H1 (cell line): ENCODE results near the gene NEB. TPM values are rescaled to one million over a fixed set of nuclear protein-coding genes. Genes with fewer than 3 reads are reported as not detected.

ENCODE experiments used
- CTCF ChIA-PET: fragments of 300-600 bp; sonication (Branson Sonifier 250); formaldehyde crosslinking; loops from one replicate; lab custom pipeline; 2021; ENCODE audit not compliant: partially characterized antibody; lab: Charles Lee
- POLR2A ChIA-PET: fragments of 300-600 bp; sonication (Branson Sonifier 250); formaldehyde crosslinking; loops from one replicate; lab custom pipeline; 2021; ENCODE audit warnings: inconsistent platforms; ENCODE audit not compliant: partially characterized antibody; lab: Charles Lee
- DNase-seq, 2 experiments: peaks; one replicate each; pipeline versions ENCODE4 v3.0.0 to v3.0.0-alpha.2; 2010 to 2022; ENCODE audit warnings: low spot score in 2 of 2, low read depth in 1 of 2, mixed read lengths in 1 of 2
- FAIRE-seq: peaks from 2 replicates; lab custom pipeline; 2011; peaks lifted over from hg19 to GRCh38; lab: Jason Lieb, UNC
- H2AFZ ChIP-seq: 2 replicates; pipeline ENCODE4 v1.8.1; 2012; ENCODE audit warnings: low read length, inconsistent platforms
- H2AK5ac ChIP-seq: 2 replicates; pipeline ENCODE4 v1.6.1; 2013; ENCODE audit warnings: low read depth, low read length
- H2BK120ac ChIP-seq: replicated peaks from 2 replicates; pipeline ENCODE3; 2013; ENCODE audit warnings: low read depth, low read length, inconsistent platforms
- H2BK12ac ChIP-seq: 2 replicates; pipeline ENCODE4 v1.6.1; 2013; ENCODE audit warnings: low read depth, low read length
- H2BK15ac ChIP-seq: 2 replicates; pipeline ENCODE4 v1.6.1; 2013; ENCODE audit warnings: low read length
- H2BK20ac ChIP-seq: 2 replicates; pipeline ENCODE4 v1.6.1; 2013; ENCODE audit warnings: low read length
- H2BK5ac ChIP-seq: 2 replicates; pipeline ENCODE4 v1.6.1; 2013; ENCODE audit warnings: low read depth, low read length
- H3K14ac ChIP-seq: 2 replicates; pipeline ENCODE4 v1.6.1; 2013; ENCODE audit warnings: inconsistent platforms; ENCODE audit not compliant: insufficient read length
- H3K18ac ChIP-seq: 2 replicates; pipeline ENCODE4 v1.6.1; 2013; ENCODE audit warnings: low read length; ENCODE audit errors: extremely low read depth
- H3K23ac ChIP-seq: 2 replicates; pipeline ENCODE4 v1.6.1; 2013; ENCODE audit warnings: inconsistent platforms; ENCODE audit not compliant: insufficient read length
- H3K23me2 ChIP-seq: 2 replicates; pipeline ENCODE4 v1.6.1; 2013; ENCODE audit warnings: low read depth, low read length
- H3K27ac ChIP-seq: 2 replicates; pipeline ENCODE4 v1.6.1; 2011; ENCODE audit warnings: low read depth, low read length, inconsistent platforms
- H3K27me3 ChIP-seq, 4 experiments: replicated peaks in 1 of 4; 1 replicate in 1 of 4; 2 replicates in 3 of 4; pipeline versions ENCODE4 v1.6.1 to v1.8.1; 2011 to 2013; ENCODE audit warnings: low read length in 3 of 4, mild to moderate bottlenecking in 3 of 4, inconsistent platforms in 2 of 4, mixed read lengths in 2 of 4, moderate library complexity in 1 of 4; ENCODE audit not compliant: control insufficient read depth in 3 of 4, insufficient read depth in 3 of 4; ENCODE audit errors: extremely low read depth in 1 of 4
- H3K36me3 ChIP-seq, 4 experiments: 2 replicates each; pipeline versions ENCODE4 v1.6.1 to v1.8.1; 2011 to 2013; ENCODE audit warnings: mild to moderate bottlenecking in 4 of 4, low read length in 3 of 4, moderate library complexity in 2 of 4, control low read depth in 1 of 4, inconsistent platforms in 1 of 4; ENCODE audit not compliant: insufficient read depth in 4 of 4, control insufficient read depth in 2 of 4
- H3K4ac ChIP-seq: replicated peaks from 2 replicates; pipeline ENCODE3; 2013; ENCODE audit warnings: low read length, low read depth, mixed read lengths, inconsistent platforms; ENCODE audit not compliant: insufficient read length
- H3K4me1 ChIP-seq, 4 experiments: replicated peaks in 1 of 4; 1 replicate in 1 of 4; 2 replicates in 3 of 4; pipeline versions ENCODE4 v1.6.1 to v1.8.1; 2011 to 2013; ENCODE audit warnings: low read length in 3 of 4, inconsistent platforms in 2 of 4, mixed read lengths in 1 of 4; ENCODE audit not compliant: insufficient read depth in 4 of 4, control insufficient read depth in 3 of 4
- H3K4me2 ChIP-seq, 2 experiments: 2 replicates each; pipeline versions ENCODE4 v1.6.1 to v1.8.1; 2011 to 2013; ENCODE audit warnings: low read depth in 2 of 2, low read length in 2 of 2, control low read depth in 1 of 2, inconsistent platforms in 1 of 2, mild to moderate bottlenecking in 1 of 2; ENCODE audit not compliant: insufficient read depth in 1 of 2
- H3K4me3 ChIP-seq, 4 experiments: fragments of 200-600, 300-600 bp in 1 of 4; sonication (generic), shearing (Covaris generic), sonication (Bioruptor Twin) in 1 of 4; 2 replicates each; pipeline versions ENCODE4 v1.5.1 to v1.8.1; 2011 to 2016; ENCODE audit warnings: low read length in 4 of 4, low read depth in 3 of 4, control low read depth in 2 of 4, inconsistent platforms in 2 of 4, mild to moderate bottlenecking in 2 of 4, mixed read lengths in 1 of 4, moderate library complexity in 1 of 4; ENCODE audit not compliant: insufficient read depth in 2 of 4; ENCODE audit errors: extremely low read depth in 1 of 4
- H3K56ac ChIP-seq: replicated peaks from 2 replicates; pipeline ENCODE3; 2013; ENCODE audit warnings: low read depth, mild to moderate bottlenecking, mixed read lengths, low read length, inconsistent platforms; ENCODE audit not compliant: insufficient read length
- H3K79me1 ChIP-seq: 2 replicates; pipeline ENCODE4 v1.6.1; 2013; ENCODE audit warnings: low read depth, low read length, control low read depth
- H3K79me2 ChIP-seq, 2 experiments: 2 replicates each; pipeline versions ENCODE4 v1.6.1 to v1.8.1; 2012 to 2013; ENCODE audit warnings: low read length in 2 of 2, mild to moderate bottlenecking in 2 of 2, inconsistent platforms in 1 of 2; ENCODE audit not compliant: insufficient read depth in 2 of 2, control insufficient read depth in 1 of 2
- H3K9ac ChIP-seq, 4 experiments: replicated peaks in 1 of 4; 1 replicate in 1 of 4; 2 replicates in 3 of 4; pipeline versions ENCODE4 v1.6.1 to v1.8.1; 2011 to 2013; ENCODE audit warnings: low read depth in 3 of 4, low read length in 3 of 4, control low read depth in 2 of 4, mild to moderate bottlenecking in 2 of 4, moderate library complexity in 2 of 4, inconsistent platforms in 1 of 4; ENCODE audit errors: extremely low read depth in 1 of 4
- H3K9me3 ChIP-seq, 2 experiments: 2 replicates each; pipeline versions ENCODE4 v1.6.1 to v1.8.1; 2012 to 2013; ENCODE audit warnings: mild to moderate bottlenecking in 2 of 2, moderate library complexity in 2 of 2, control low read depth in 1 of 2, inconsistent platforms in 1 of 2, low read depth in 1 of 2, low read length in 1 of 2, mixed read lengths in 1 of 2; ENCODE audit not compliant: insufficient read depth in 2 of 2
- H4K20me1 ChIP-seq, 2 experiments: replicated peaks in 1 of 2; 2 replicates each; pipeline versions ENCODE3 to v1.8.1; 2011 to 2013; ENCODE audit warnings: inconsistent platforms in 2 of 2, low read length in 2 of 2, mild to moderate bottlenecking in 1 of 2; ENCODE audit not compliant: insufficient read depth in 2 of 2, control insufficient read depth in 1 of 2
- H4K5ac ChIP-seq: 2 replicates; pipeline ENCODE4 v1.6.1; 2013; ENCODE audit warnings: low read length, low read depth, mixed read lengths, inconsistent platforms; ENCODE audit not compliant: insufficient read length
- H4K8ac ChIP-seq: 2 replicates; pipeline ENCODE4 v1.8.0; 2013; ENCODE audit warnings: mild to moderate bottlenecking, moderate library complexity, low read length, inconsistent platforms; ENCODE audit not compliant: insufficient read depth; ENCODE audit errors: extremely low read depth
- H4K91ac ChIP-seq: replicated peaks from 2 replicates; pipeline ENCODE3; 2013; ENCODE audit warnings: low read length, mixed read lengths, inconsistent platforms; ENCODE audit not compliant: insufficient read length
- ASH2L ChIP-seq: fragments of 200-600, 300-600 bp; sonication (generic); IDR thresholded peaks from one replicate; pipeline ENCODE4 v1.7.1; 2017; ENCODE audit warnings: low read length
- GTF2F1 ChIP-seq: IDR thresholded peaks from 2 replicates; pipeline ENCODE4 v1.6.1; 2012; ENCODE audit warnings: low read depth, low read length, improper control_type of control experiment, borderline replicate concordance
- JUN ChIP-seq: IDR thresholded peaks from 2 replicates; pipeline ENCODE4 v1.6.1; 2011; ENCODE audit warnings: low read depth, mild to moderate bottlenecking, improper control_type of control experiment, low read length
- WGBS, 2 experiments: shearing (Covaris generic) in 1 of 2; methylation state at CpG; one replicate each; pipeline versions ENCODE4 v1.1.6 to v1.1.7; 2013 to 2015; ENCODE audit warnings: low lambda C conversion rate in 2 of 2, mixed read lengths in 2 of 2, inconsistent platforms in 1 of 2, low coverage in 1 of 2, missing lambda C conversion rate in 1 of 2; ENCODE audit not compliant: insufficient replicate concordance in 2 of 2, insufficient coverage in 1 of 2, insufficient read length in 1 of 2; ENCODE audit errors: extremely low coverage in 1 of 2, missing lambda C conversion rate in 1 of 2; 5-methylcytosine and 5-hydroxymethylcytosine counted together
- polyA plus RNA-seq, 7 experiments: library from polyadenylated mRNA; depleted of rRNA in 3 of 7; stranded (reverse) in 5 of 7; unstranded in 2 of 7; fragments of >200 nt in 5 of 7; fragments of 200-250 nt in 2 of 7; gene quantifications; 1 replicate in 5 of 7; 2 replicates in 1 of 7; 4 replicates in 1 of 7; pipeline versions ENCODE4 v1.2.1 to v1.2.3, GENCODE V29; 2011 to 2013; ENCODE audit warnings: missing spikeins in 2 of 7, mixed read lengths in 2 of 7
- total RNA-seq: library from RNA; stranded (reverse); fragmentation: NEBNext Ultra II Directional; extraction: Animal tissue kit (Norgen Biotek cat#: 25700); gene quantifications from 2 replicates; pipeline ENCODE4 v1.2.1, GENCODE V29; 2021

NEB gene
- total and polyA plus RNA-seq, 2 of the 8 experiments (the other 6 are each of a cell fraction or from before 2014, with no cell fraction given) = 1.4 to 2.5 TPM

DNA sequence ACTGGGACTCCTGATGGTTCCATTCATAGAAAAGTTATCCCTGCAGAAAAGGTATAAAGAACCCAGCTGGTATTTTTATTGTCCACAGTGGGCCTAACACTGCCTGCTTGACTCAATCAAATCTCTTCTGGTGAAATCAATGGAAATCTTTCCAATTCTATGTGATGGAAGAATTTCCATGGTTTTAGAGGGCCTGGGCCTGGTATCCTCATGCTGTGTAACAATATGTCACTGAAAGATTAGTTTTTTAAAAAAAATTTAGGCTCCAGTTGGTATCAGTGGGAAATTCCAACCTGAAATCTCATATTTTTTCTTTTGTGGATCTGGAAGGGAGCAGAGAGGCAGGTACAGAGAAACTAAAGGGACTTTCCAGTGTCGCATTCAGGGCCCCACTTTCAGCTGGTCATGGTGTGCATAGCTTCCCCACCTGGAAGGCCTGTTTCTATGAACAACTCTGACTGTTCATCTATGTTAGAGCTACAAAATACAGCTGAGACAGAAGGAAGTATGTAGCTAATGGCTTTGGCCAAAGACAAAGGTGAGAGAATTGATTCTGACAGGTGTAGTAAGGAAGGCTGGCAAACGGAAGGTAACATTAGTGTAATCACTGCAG lies 20.9 kb downstream of the NEB start:
- ChIA-PET CTCF (interaction anchor here (1.5 to 2.1 kb wide), 2 partner anchors 15 to 98 kb away, joined by 4 to 16 read pairs; no protein-coding TSS in a partner anchor), POLR2A (no interaction called here)
- no peak overlapping the region for H3K27ac ChIP-seq
- H2BK20ac ChIP-seq = no peak overlapping the region
- H3K23ac ChIP-seq = no peak overlapping the region
- H3K4ac ChIP-seq = no peak overlapping the region
- H2AK5ac ChIP-seq = no peak overlapping the region
- no peak overlapping the region for H3K18ac ChIP-seq
- H3K23me2 ChIP-seq = no peaks in the 10 kb centered on the region
- no peak overlapping the region for H3K4me3 ChIP-seq
- FAIRE-seq = no peak
- no peaks in the 10 kb centered on the region for H3K9me3 ChIP-seq
- no peak overlapping the region for H3K14ac ChIP-seq
- no peaks in the 10 kb centered on the region for H3K27me3 ChIP-seq
- H2BK15ac ChIP-seq = no peak overlapping the region
- H3K36me3 ChIP-seq = no peaks in the 10 kb centered on the region
- WGBS, 2 experiments = 96% methylated on average over 2 of the region's 2 CpGs; no CpG with 5 or more reads in 1 of the 2 experiments
- H4K8ac ChIP-seq = no peak overlapping the region
- H2BK12ac ChIP-seq = no peak overlapping the region
- no peak overlapping the region for H2BK5ac ChIP-seq
- H3K79me2 ChIP-seq = no peaks in the 10 kb centered on the region
- no peak overlapping the region for H3K56ac ChIP-seq
- no peaks in the 10 kb centered on the region for H4K20me1 ChIP-seq
- no peaks in the 10 kb centered on the region for H3K79me1 ChIP-seq
- no peak overlapping the region for H4K5ac ChIP-seq
- H2BK120ac ChIP-seq = no peak overlapping the region
- H3K9ac ChIP-seq = no peak overlapping the region
- DNase-seq = no peak
- no peaks in the 10 kb centered on the region for H3K4me1 ChIP-seq
- H2AFZ ChIP-seq = no peak overlapping the region
- no peak overlapping the region for H4K91ac ChIP-seq
- H3K4me2 ChIP-seq = no peak overlapping the region
- no peak for TF ChIP-seq JUN
- TF ChIP-seq ASH2L = no peak
- TF ChIP-seq GTF2F1 = no peak
